HEK293 (cell line): ENCODE measurements around the gene PIGO.

Experiments used
- CTCF ChIA-PET: fragments of 350-600 bp; formaldehyde crosslinking; extraction: SDS; loops from one replicate; lab custom pipeline; 2021; ENCODE audit warnings: antibody characterized with exemption; lab: Yijun Ruan, JAX
- POLR2A ChIA-PET: fragments of 300-600 bp; formaldehyde crosslinking; extraction: SDS; loops from one replicate; lab custom pipeline; 2020; ENCODE audit warnings: antibody characterized with exemption, inconsistent platforms; lab: Yijun Ruan, JAX
- H3K27ac ChIP-seq: fragments of 200-500 bp; sonication (Bioruptor generic); 2 replicates; pipeline ENCODE4 v1.5.1; 2014; ENCODE audit warnings: low read depth, low read length, control low read depth, inconsistent platforms; ENCODE audit errors: extremely low read depth
- H3K36me3 ChIP-seq, 2 experiments: fragments of 200-500 bp in 1 of 2; sonication (Bioruptor generic) in 1 of 2; 1 replicate in 1 of 2; 2 replicates in 1 of 2; pipeline ENCODE4 v1.5.1; 2014 to 2017; ENCODE audit warnings: inconsistent platforms in 2 of 2, low read length in 2 of 2; ENCODE audit not compliant: control insufficient read depth in 2 of 2, insufficient read depth in 1 of 2
- H3K4me1 ChIP-seq: fragments of 200-500 bp; sonication (Bioruptor generic); 2 replicates; pipeline ENCODE4 v1.5.1; 2014; ENCODE audit warnings: mild to moderate bottlenecking, low read length, inconsistent platforms; ENCODE audit not compliant: control insufficient read depth, insufficient read depth
- H3K4me3 ChIP-seq: 2 replicates; pipeline ENCODE4 v1.5.1; 2011; ENCODE audit warnings: low read depth, mild to moderate bottlenecking, control low read depth, low read length, moderate library complexity
- H3K9me3 ChIP-seq: fragments of 200-500 bp; sonication (Bioruptor generic); 2 replicates; pipeline ENCODE4 v1.5.1; 2014; ENCODE audit warnings: low read depth, low read length, inconsistent platforms; ENCODE audit not compliant: control insufficient read depth, insufficient read depth
- GLIS2 ChIP-seq: fragments of 450-650 bp; formaldehyde crosslinking; IDR thresholded peaks from 2 replicates; pipeline ENCODE4 v1.5.1; 2016; ENCODE audit warnings: missing biosample characterization, missing genetic modification characterization
- KLF7 ChIP-seq: fragments of 450-650 bp; formaldehyde crosslinking; IDR thresholded peaks from 2 replicates; pipeline ENCODE4 v1.5.1; 2016; ENCODE audit warnings: missing biosample characterization, missing genetic modification characterization, borderline replicate concordance
- KLF8 ChIP-seq: fragments of 450-650 bp; formaldehyde crosslinking; IDR thresholded peaks from 2 replicates; pipeline ENCODE4 v1.5.1; 2016; ENCODE audit warnings: missing biosample characterization, missing genetic modification characterization
- SP3 ChIP-seq: fragments of 450-650 bp; formaldehyde crosslinking; IDR thresholded peaks from 2 replicates; pipeline ENCODE4 v1.5.1; 2016; ENCODE audit warnings: missing biosample characterization, missing genetic modification characterization
- ZEB2 ChIP-seq: fragments of 450-650 bp; formaldehyde crosslinking; IDR thresholded peaks from 2 replicates; pipeline ENCODE4 v1.5.1; 2016; ENCODE audit warnings: missing biosample characterization, missing genetic modification characterization
- ZFP69B ChIP-seq: fragments of 450-650 bp; formaldehyde crosslinking; IDR thresholded peaks from 2 replicates; pipeline ENCODE4 v1.5.1; 2016; ENCODE audit warnings: missing biosample characterization, missing genetic modification characterization
- ZNF239 ChIP-seq: fragments of 450-650 bp; formaldehyde crosslinking; IDR thresholded peaks from 2 replicates; pipeline ENCODE4 v1.5.1; 2016; ENCODE audit warnings: missing biosample characterization, missing genetic modification characterization
- ZNF274 ChIP-seq, 2 experiments: fragments of 200-500 bp in 1 of 2; fragments of 450-650 bp in 1 of 2; sonication (Bioruptor generic) in 1 of 2; formaldehyde crosslinking in 1 of 2; IDR thresholded peaks; 2 replicates each; pipeline versions ENCODE4 v1.5.1 to v1.6.1; 2014 to 2016; ENCODE audit warnings: borderline replicate concordance in 1 of 2, inconsistent platforms in 1 of 2, low read length in 1 of 2, missing biosample characterization in 1 of 2, missing genetic modification characterization in 1 of 2
- ZNF335 ChIP-seq: fragments of 450-650 bp; formaldehyde crosslinking; conservative IDR thresholded peaks from 2 replicates; pipeline ENCODE4 v1.5.1; 2016; ENCODE audit warnings: missing biosample characterization, missing genetic modification characterization
- ZNF354C ChIP-seq: fragments of 450-650 bp; formaldehyde crosslinking; IDR thresholded peaks from 2 replicates; pipeline ENCODE4 v1.5.1; 2016; ENCODE audit warnings: missing biosample characterization, missing genetic modification characterization, low read depth, borderline replicate concordance
- ZNF610 ChIP-seq: fragments of 450-650 bp; formaldehyde crosslinking; IDR thresholded peaks from 2 replicates; pipeline ENCODE4 v1.5.1; 2016; ENCODE audit warnings: missing biosample characterization, missing genetic modification characterization, borderline replicate concordance
- ZNF629 ChIP-seq: fragments of 450-650 bp; formaldehyde crosslinking; IDR thresholded peaks from 2 replicates; pipeline ENCODE4 v1.5.1; 2017; ENCODE audit warnings: missing biosample characterization, missing genetic modification characterization
- ZNF660 ChIP-seq: fragments of 450-650 bp; IDR thresholded peaks from 2 replicates; pipeline ENCODE4 v1.5.1; 2018; ENCODE audit warnings: missing biosample characterization, mild to moderate bottlenecking, missing genetic modification characterization
- ZSCAN16 ChIP-seq: fragments of 450-650 bp; formaldehyde crosslinking; IDR thresholded peaks from 2 replicates; pipeline ENCODE4 v1.5.1; 2016; ENCODE audit warnings: missing biosample characterization, missing genetic modification characterization
- TF ChIP-seq, protein P1 (sequence below): fragments of 450-650 bp; formaldehyde crosslinking; IDR thresholded peaks from 2 replicates; pipeline ENCODE4 v1.5.1; 2016; ENCODE audit warnings: missing biosample characterization, missing genetic modification characterization
- TF ChIP-seq, protein P2 (sequence below): fragments of 450-650 bp; formaldehyde crosslinking; optimal IDR thresholded peaks from 2 replicates; pipeline ENCODE3; 2016; ENCODE audit warnings: missing biosample characterization, mild to moderate bottlenecking, missing genetic modification characterization
- TF ChIP-seq, protein P3 (sequence below): fragments of 450-650 bp; formaldehyde crosslinking; IDR thresholded peaks from 2 replicates; pipeline ENCODE4 v1.5.1; 2016; ENCODE audit warnings: missing biosample characterization, missing genetic modification characterization
- TF ChIP-seq, protein P4 (sequence below): fragments of 450-650 bp; formaldehyde crosslinking; IDR thresholded peaks from 2 replicates; pipeline ENCODE4 v1.5.1; 2017; ENCODE audit warnings: missing biosample characterization, missing genetic modification characterization
- TF ChIP-seq, protein P5 (sequence below): fragments of 450-650 bp; formaldehyde crosslinking; IDR thresholded peaks from 2 replicates; pipeline ENCODE4 v1.5.1; 2016; ENCODE audit warnings: missing biosample characterization, missing genetic modification characterization
- TF ChIP-seq, protein P6 (sequence below): fragments of 450-650 bp; formaldehyde crosslinking; IDR thresholded peaks from 2 replicates; pipeline ENCODE4 v1.5.1; 2017; ENCODE audit warnings: missing biosample characterization, missing genetic modification characterization
- TF ChIP-seq, protein P7 (sequence below): fragments of 450-650 bp; formaldehyde crosslinking; IDR thresholded peaks from 2 replicates; pipeline ENCODE4 v1.5.1; 2016; ENCODE audit warnings: missing biosample characterization, missing genetic modification characterization

PIGO gene

DNA sequence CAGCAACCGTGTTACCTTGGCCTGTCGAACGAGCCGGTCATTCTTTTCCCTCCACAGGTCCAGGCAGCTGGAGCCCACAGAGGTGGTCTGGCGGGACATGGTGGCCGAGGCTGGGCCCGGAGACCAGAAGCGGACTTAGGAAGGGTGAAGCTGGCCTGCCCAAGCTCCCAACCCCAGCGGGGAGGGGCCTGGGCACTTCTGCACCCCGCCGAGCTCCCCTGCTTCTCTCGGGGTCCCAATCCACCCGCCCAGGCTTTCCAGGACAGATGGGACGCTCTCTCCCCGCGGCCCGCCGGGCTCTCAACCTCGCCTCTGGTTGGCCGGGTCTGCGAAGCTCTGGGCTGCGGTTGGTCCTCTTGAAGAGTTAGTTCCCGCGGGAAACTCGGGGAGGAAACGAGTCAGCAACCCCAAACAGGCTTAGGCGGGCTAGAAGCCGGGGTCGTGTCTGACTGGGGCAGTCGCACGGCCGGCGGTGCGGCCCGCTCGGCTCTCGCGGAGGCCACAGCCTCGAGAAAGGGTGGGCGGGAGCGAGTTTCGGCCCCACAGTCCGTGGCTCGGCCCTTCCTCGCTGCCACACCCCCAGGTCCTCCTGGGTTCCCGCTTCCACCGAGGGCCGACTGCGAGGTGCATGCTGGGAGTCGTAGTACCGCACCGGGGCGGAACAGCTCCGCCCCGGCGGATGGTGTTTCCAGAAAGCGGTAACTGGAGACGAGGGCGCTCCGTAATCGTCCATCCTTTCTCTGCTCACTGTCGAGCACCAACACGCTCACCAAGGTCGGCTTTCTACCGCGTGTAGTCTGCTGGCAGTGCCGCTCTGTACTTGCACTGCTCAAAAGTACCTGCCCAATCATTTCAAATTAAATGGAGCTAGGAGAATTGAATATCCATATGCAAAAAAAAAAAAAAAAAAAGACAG is 16.7 kb downstream of the PIGO start, which contains the start of gene FANCG:
Gene FANCG (minus strand): TSS at position 517 of the 916 bp plus-strand sequence. CDS start 418 bp downstream, at position 99.
- H3K36me3 ChIP-seq, result peaks cover 0 to 36% of the 10 kb centered on the region in 2 experiments; a peak in 1 of 3 replicates
- peak within 1 kb of the TSS; percentile 84 for H3K27ac ChIP-seq
- H3K9me3 ChIP-seq, result no peaks in the 10 kb centered on the region
- ChIA-PET POLR2A (interaction anchor here (0.5 to 4.5 kb wide), 20 partner anchors 9 to 1406 kb away, joined by 3 to 73 read pairs (median 6); partner anchors contain the start of genes ATOSB, CREB3, PIGO and STOML2), CTCF (interaction anchor here (0.5 to 5.0 kb wide), 5 partner anchors 16 to 578 kb away, joined by 3 to 40 read pairs (median 4); partner anchors contain the start of gene PIGO)
- H3K4me1 ChIP-seq, result no peaks in the 10 kb centered on the region
- H3K4me3 ChIP-seq, result peak within 1 kb of the TSS; percentile 77
- TF ChIP-seq ZNF629 (tag by site-specific recombination) (peak; percentile 57; the same call in 1 of the 2 replicates), SP3 (peak; percentile 87), ZNF335 (tag by site-specific recombination) (peak; percentile 77), KLF8 (tag by site-specific recombination) (peak; percentile 85), ZSCAN16 (tag by site-specific recombination) (no peak), ZNF239 (tag by site-specific recombination) (no peak), ZNF274 (IDR thresholded peaks at IDR 0.05; ENCODE audit: low read length) (no peak), ZNF274 (tag by site-specific recombination; IDR thresholded peaks at IDR 0.05; ENCODE audit: borderline replicate concordance) (no peak), ZEB2 (tag by site-specific recombination) (peak; percentile 99), GLIS2 (tag by site-specific recombination) (peak; percentile 61), ZNF610 (peak; percentile 96), KLF7 (tag by site-specific recombination) (peak; percentile 49; the same call in 1 of the 2 replicates), ZNF660 (tag by site-specific recombination) (peak; percentile 67), ZFP69B (tag by site-specific recombination) (0 out of 2 replicates have a peak, but pooled peaks have one; percentile 26), ZNF354C (tag by site-specific recombination) (no peak)
- TF ChIP-seq, protein P1, sequence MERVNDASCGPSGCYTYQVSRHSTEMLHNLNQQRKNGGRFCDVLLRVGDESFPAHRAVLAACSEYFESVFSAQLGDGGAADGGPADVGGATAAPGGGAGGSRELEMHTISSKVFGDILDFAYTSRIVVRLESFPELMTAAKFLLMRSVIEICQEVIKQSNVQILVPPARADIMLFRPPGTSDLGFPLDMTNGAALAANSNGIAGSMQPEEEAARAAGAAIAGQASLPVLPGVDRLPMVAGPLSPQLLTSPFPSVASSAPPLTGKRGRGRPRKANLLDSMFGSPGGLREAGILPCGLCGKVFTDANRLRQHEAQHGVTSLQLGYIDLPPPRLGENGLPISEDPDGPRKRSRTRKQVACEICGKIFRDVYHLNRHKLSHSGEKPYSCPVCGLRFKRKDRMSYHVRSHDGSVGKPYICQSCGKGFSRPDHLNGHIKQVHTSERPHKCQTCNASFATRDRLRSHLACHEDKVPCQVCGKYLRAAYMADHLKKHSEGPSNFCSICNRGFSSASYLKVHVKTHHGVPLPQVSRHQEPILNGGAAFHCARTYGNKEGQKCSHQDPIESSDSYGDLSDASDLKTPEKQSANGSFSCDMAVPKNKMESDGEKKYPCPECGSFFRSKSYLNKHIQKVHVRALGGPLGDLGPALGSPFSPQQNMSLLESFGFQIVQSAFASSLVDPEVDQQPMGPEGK (tag by site-specific recombination), result peak; percentile 76
- TF ChIP-seq, protein P2, sequence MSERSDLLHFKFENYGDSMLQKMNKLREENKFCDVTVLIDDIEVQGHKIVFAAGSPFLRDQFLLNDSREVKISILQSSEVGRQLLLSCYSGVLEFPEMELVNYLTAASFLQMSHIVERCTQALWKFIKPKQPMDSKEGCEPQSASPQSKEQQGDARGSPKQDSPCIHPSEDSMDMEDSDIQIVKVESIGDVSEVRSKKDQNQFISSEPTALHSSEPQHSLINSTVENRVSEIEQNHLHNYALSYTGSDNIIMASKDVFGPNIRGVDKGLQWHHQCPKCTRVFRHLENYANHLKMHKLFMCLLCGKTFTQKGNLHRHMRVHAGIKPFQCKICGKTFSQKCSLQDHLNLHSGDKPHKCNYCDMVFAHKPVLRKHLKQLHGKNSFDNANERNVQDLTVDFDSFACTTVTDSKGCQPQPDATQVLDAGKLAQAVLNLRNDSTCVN (tag by site-specific recombination), result peak; percentile 62
- TF ChIP-seq, protein P3, sequence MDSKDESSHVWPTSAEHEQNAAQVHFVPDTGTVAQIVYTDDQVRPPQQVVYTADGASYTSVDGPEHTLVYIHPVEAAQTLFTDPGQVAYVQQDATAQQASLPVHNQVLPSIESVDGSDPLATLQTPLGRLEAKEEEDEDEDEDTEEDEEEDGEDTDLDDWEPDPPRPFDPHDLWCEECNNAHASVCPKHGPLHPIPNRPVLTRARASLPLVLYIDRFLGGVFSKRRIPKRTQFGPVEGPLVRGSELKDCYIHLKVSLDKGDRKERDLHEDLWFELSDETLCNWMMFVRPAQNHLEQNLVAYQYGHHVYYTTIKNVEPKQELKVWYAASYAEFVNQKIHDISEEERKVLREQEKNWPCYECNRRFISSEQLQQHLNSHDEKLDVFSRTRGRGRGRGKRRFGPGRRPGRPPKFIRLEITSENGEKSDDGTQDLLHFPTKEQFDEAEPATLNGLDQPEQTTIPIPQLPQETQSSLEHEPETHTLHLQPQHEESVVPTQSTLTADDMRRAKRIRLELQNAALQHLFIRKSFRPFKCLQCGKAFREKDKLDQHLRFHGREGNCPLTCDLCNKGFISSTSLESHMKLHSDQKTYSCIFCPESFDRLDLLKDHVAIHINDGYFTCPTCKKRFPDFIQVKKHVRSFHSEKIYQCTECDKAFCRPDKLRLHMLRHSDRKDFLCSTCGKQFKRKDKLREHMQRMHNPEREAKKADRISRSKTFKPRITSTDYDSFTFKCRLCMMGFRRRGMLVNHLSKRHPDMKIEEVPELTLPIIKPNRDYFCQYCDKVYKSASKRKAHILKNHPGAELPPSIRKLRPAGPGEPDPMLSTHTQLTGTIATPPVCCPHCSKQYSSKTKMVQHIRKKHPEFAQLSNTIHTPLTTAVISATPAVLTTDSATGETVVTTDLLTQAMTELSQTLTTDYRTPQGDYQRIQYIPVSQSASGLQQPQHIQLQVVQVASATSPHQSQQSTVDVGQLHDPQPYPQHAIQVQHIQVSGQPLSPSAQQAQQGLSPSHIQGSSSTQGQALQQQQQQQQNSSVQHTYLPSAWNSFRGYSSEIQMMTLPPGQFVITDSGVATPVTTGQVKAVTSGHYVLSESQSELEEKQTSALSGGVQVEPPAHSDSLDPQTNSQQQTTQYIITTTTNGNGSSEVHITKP (tag by site-specific recombination), result peak; percentile 93
- TF ChIP-seq, protein P4, sequence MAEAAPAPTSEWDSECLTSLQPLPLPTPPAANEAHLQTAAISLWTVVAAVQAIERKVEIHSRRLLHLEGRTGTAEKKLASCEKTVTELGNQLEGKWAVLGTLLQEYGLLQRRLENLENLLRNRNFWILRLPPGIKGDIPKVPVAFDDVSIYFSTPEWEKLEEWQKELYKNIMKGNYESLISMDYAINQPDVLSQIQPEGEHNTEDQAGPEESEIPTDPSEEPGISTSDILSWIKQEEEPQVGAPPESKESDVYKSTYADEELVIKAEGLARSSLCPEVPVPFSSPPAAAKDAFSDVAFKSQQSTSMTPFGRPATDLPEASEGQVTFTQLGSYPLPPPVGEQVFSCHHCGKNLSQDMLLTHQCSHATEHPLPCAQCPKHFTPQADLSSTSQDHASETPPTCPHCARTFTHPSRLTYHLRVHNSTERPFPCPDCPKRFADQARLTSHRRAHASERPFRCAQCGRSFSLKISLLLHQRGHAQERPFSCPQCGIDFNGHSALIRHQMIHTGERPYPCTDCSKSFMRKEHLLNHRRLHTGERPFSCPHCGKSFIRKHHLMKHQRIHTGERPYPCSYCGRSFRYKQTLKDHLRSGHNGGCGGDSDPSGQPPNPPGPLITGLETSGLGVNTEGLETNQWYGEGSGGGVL (tag by site-specific recombination), result peak; percentile 28; the same call in 1 of the 2 replicates
- TF ChIP-seq, protein P5, sequence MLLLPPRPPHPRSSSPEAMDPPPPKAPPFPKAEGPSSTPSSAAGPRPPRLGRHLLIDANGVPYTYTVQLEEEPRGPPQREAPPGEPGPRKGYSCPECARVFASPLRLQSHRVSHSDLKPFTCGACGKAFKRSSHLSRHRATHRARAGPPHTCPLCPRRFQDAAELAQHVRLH (tag by site-specific recombination), result peak; percentile 39; the same call in 1 of the 2 replicates
- TF ChIP-seq, protein P6, sequence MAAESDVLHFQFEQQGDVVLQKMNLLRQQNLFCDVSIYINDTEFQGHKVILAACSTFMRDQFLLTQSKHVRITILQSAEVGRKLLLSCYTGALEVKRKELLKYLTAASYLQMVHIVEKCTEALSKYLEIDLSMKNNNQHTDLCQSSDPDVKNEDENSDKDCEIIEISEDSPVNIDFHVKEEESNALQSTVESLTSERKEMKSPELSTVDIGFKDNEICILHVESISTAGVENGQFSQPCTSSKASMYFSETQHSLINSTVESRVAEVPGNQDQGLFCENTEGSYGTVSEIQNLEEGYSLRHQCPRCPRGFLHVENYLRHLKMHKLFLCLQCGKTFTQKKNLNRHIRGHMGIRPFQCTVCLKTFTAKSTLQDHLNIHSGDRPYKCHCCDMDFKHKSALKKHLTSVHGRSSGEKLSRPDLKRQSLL (tag by site-specific recombination), result peak; percentile 68
- TF ChIP-seq, protein P7, sequence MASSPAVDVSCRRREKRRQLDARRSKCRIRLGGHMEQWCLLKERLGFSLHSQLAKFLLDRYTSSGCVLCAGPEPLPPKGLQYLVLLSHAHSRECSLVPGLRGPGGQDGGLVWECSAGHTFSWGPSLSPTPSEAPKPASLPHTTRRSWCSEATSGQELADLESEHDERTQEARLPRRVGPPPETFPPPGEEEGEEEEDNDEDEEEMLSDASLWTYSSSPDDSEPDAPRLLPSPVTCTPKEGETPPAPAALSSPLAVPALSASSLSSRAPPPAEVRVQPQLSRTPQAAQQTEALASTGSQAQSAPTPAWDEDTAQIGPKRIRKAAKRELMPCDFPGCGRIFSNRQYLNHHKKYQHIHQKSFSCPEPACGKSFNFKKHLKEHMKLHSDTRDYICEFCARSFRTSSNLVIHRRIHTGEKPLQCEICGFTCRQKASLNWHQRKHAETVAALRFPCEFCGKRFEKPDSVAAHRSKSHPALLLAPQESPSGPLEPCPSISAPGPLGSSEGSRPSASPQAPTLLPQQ (tag by site-specific recombination), result peak; percentile 76
